ENCODE measurements around the gene GAB3.
A peak's percentile ranks its signal among the peaks of the same experiment; 100 is the strongest.

The GAB3 gene, protein sequence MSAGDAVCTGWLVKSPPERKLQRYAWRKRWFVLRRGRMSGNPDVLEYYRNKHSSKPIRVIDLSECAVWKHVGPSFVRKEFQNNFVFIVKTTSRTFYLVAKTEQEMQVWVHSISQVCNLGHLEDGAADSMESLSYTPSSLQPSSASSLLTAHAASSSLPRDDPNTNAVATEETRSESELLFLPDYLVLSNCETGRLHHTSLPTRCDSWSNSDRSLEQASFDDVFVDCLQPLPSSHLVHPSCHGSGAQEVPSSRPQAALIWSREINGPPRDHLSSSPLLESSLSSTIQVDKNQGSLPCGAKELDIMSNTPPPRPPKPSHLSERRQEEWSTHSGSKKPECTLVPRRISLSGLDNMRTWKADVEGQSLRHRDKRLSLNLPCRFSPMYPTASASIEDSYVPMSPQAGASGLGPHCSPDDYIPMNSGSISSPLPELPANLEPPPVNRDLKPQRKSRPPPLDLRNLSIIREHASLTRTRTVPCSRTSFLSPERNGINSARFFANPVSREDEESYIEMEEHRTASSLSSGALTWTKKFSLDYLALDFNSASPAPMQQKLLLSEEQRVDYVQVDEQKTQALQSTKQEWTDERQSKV

DNA sequence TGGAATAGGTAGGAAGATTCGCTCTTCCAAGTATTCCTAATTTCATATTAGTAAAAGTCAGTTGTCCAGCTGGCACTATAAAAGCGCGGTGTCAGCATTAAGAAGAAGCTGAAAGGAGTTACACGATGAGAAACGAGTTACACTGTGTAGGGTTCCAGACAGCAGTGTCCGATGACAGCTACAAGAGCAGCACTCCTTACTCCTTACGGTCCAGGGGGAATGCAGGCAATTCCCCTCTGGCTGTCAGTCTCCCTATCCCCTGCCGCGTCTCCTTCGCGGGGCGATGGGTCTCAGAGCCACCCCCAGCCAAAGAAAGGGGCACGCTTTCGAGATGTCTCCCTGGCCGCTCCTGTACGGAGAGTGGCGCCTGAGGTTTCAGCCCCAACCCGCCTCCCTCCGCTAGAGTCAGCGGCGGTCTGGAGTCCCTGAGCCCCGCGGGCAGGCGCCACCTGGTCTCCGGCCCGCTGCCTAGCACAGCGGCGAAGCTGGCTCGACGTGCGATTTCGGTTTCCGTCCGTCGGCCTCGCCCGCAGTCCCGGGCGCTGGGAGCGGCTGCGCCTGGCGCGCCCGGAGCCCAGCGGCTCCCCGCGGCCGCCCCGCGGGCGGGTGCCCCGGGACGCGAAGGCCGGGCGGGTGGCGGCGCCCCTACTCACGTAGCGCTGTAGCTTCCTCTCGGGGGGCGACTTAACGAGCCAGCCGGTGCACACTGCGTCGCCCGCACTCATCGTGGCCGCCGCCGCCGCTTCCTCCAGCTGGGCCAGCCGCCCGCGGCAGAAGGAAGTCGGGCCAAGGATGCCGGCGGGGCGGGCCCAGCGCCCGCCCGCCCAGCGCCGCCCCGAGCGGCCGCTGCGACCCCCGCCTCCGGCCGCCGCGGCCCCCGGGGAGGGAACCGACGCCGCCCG, at the start of gene GAB3:
Gene GAB3, minus strand, starts transcription at position 777 of the 902 bp plus-strand sequence. Its CDS starts 52 bp downstream, at position 725.
- no peaks in the 10 kb centered on the region for H3K36me3 ChIP-seq (ENCODE audit: control insufficient read depth, low read depth, low read length)
- peak within 1 kb of the TSS; percentile 26 for H3K4me3 ChIP-seq (ENCODE audit: low read length)
- no peak within 1 kb of the TSS for H3K27ac ChIP-seq (ENCODE audit: low read length)
- H3K27me3 ChIP-seq (ENCODE audit: control insufficient read depth, insufficient read depth, low read length), result peaks cover 47% of the 10 kb centered on the region
- H3K4me1 ChIP-seq (ENCODE audit: control insufficient read depth, low read depth, low read length), result no peaks in the 10 kb centered on the region
- peaks cover 8% of the 10 kb centered on the region for H3K9me3 ChIP-seq (ENCODE audit: control insufficient read depth, low read depth, low read length)
- no peak within 1 kb of the TSS for H3K9ac ChIP-seq (ENCODE audit: low read length)

DNA sequence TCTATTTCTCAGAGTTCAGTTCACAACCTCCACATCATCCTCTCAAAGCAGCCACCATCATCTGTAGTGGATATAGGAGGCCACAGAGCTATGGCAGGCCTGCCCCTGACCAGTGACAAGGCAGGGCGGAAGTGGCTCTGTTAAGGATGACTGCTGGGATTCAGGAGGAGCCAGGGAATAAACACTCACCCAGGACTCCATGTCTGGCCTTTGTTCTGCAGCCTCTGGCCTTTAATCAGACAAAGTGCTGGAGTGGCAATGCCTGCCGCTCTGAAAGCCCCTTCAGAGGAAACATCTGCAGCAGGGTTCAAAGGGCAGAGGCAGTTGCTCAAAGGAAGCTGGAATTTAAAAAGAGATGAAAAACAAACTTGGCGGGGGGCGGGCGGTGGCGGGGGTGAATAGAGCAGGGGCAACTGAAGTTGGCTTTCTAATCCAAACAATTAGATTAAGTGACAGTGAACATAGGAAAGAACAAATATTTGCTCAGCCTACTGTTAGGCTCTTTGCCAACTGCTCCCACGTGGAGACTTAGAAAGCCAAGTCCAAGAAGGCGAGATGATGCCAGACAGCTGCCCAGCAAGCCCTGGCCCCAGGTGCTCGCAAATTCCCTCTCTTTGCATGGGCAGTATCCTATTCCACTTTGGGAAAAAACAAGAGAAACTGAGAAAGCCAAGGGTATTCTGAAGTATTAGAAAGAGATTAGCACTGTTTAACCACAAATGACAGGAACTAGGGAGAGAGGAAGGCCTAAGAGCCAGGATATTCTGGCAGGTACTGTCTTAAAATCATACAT, 48.9 kb upstream of the GAB3 start:
- Histone ChIP-seq H3K4me3 (ENCODE audit: low read length) (no peak overlapping the region), H3K27ac (ENCODE audit: low read length) (no peak overlapping the region), H3K27me3 (ENCODE audit: control insufficient read depth, insufficient read depth, low read length) (peaks cover 65% of the 10 kb centered on the region), H3K36me3 (ENCODE audit: control insufficient read depth, low read depth, low read length) (no peaks in the 10 kb centered on the region), H3K9me3 (ENCODE audit: control insufficient read depth, low read depth, low read length) (peaks cover 13% of the 10 kb centered on the region), H3K9ac (ENCODE audit: low read length) (no peak overlapping the region), H3K4me1 (ENCODE audit: control insufficient read depth, low read depth, low read length) (peaks cover 4% of the 10 kb centered on the region)

DNA sequence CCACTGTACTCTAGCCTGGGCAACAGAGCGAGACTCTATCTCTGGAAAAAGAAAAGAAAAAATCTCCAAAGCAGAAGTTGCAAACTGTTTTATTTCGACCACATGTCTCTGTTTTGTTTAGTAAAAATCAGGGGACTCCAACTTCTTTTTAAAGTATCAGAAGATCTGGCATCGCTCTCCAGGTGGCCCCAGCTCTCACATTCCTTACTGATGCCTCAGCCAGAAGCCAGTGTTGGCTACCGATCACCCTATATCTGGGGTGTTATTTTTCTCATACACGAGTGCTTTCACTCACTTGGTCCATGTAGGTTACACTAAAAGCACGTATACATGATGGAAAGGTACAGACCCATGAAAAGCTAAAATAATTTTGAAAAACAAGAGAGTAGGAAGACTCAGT, 46.1 kb upstream of the GAB3 start:
- Histone ChIP-seq H3K4me3 (ENCODE audit: low read length) (no peak overlapping the region), H3K27ac (ENCODE audit: low read length) (no peak overlapping the region), H3K36me3 (ENCODE audit: control insufficient read depth, low read depth, low read length) (no peaks in the 10 kb centered on the region), H3K4me1 (ENCODE audit: control insufficient read depth, low read depth, low read length) (peaks cover 4% of the 10 kb centered on the region), H3K9ac (ENCODE audit: low read length) (no peak overlapping the region), H3K9me3 (ENCODE audit: control insufficient read depth, low read depth, low read length) (peaks cover 22% of the 10 kb centered on the region), H3K27me3 (ENCODE audit: control insufficient read depth, insufficient read depth, low read length) (peaks cover 38% of the 10 kb centered on the region)

DNA sequence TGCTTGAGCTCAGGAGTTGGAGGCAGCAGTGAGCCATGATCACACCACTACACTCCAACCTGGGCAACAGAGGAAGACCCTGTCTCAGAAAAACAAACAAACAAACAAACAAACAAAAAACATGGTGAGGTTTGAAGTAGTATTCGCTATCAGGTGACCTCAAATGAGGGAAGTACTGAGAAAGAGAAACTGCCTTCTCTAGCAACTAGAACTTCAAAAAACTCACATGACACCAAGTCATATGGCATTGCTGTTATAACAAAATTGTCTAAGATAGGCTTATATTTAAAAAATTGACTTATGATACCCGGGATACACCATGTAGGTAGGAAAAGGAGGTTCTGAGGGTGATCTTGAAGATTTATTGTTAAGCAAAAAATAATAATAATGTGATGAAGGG, 44.1 kb upstream of the GAB3 start:
- Histone ChIP-seq H3K9ac (ENCODE audit: low read length) (no peak overlapping the region), H3K4me1 (ENCODE audit: control insufficient read depth, low read depth, low read length) (peaks cover 4% of the 10 kb centered on the region), H3K9me3 (ENCODE audit: control insufficient read depth, low read depth, low read length) (peaks cover 33% of the 10 kb centered on the region), H3K27me3 (ENCODE audit: control insufficient read depth, insufficient read depth, low read length) (peaks cover 19% of the 10 kb centered on the region), H3K4me3 (ENCODE audit: low read length) (no peak overlapping the region), H3K36me3 (ENCODE audit: control insufficient read depth, low read depth, low read length) (no peaks in the 10 kb centered on the region), H3K27ac (ENCODE audit: low read length) (no peak overlapping the region)

DNA sequence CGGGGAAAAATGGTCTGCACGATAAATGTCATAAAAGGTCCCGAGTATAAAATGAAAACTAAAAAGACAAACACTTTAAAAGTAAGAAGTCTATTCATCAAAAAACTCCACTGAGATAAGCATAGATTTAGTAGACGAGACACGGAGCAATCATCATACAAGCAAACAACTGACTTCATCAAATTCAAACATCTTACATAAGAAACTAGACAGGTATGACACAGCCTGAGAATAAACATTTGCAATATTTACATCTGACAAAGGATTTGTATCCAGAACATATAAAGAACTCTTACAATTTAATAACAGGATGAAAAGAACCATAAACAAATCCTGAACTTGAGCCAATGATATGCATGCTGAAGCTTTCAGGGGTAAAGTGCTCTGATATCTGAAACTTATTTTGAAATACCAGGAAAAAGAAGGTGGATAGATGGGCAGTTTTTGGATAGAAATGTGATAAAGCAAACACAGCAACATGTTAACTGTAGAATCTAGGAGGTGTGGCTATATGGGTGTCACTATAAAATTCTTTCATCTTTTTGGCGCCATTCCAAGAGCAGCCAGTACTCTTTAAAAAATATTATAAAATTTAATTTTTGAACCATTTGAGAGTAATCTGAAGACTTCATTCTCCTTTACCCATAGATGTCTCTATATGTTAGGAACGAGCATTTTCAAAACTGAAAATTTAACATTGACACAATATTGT, 42.4 kb upstream of the GAB3 start:
- H3K4me1 ChIP-seq (ENCODE audit: control insufficient read depth, low read depth, low read length), result peaks cover 4% of the 10 kb centered on the region
- H3K9ac ChIP-seq (ENCODE audit: low read length), result no peak overlapping the region
- no peaks in the 10 kb centered on the region for H3K36me3 ChIP-seq (ENCODE audit: control insufficient read depth, low read depth, low read length)
- no peak overlapping the region for H3K27ac ChIP-seq (ENCODE audit: low read length)
- H3K9me3 ChIP-seq (ENCODE audit: control insufficient read depth, low read depth, low read length), result peaks cover 37% of the 10 kb centered on the region
- peaks cover 16% of the 10 kb centered on the region for H3K27me3 ChIP-seq (ENCODE audit: control insufficient read depth, insufficient read depth, low read length)
- H3K4me3 ChIP-seq (ENCODE audit: low read length), result no peak overlapping the region

DNA sequence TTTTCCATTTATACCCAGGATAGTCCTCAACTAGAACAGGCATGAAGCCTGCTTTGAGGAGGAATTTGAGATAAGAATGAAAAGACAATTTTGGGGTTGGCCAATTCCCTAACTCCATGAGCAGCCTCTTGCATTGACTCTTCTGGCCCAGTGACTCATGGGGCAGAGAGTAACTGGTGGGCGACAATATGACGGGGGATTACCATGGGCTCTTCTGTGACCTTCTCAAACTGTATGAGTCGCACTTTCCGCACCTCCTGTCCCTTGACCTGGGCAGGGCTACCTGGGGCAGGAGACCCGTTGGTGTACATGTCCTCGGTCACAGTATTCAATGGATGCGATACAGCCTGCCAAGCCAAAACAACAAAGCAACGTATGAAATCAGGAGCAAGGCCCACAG, 41.1 kb upstream of the GAB3 start:
- Histone ChIP-seq H3K27ac (ENCODE audit: low read length) (no peak overlapping the region), H3K27me3 (ENCODE audit: control insufficient read depth, insufficient read depth, low read length) (peaks cover 3% of the 10 kb centered on the region), H3K36me3 (ENCODE audit: control insufficient read depth, low read depth, low read length) (no peaks in the 10 kb centered on the region), H3K4me1 (ENCODE audit: control insufficient read depth, low read depth, low read length) (no peaks in the 10 kb centered on the region), H3K9ac (ENCODE audit: low read length) (no peak overlapping the region), H3K9me3 (ENCODE audit: control insufficient read depth, low read depth, low read length) (peaks cover 39% of the 10 kb centered on the region), H3K4me3 (ENCODE audit: low read length) (no peak overlapping the region)

DNA sequence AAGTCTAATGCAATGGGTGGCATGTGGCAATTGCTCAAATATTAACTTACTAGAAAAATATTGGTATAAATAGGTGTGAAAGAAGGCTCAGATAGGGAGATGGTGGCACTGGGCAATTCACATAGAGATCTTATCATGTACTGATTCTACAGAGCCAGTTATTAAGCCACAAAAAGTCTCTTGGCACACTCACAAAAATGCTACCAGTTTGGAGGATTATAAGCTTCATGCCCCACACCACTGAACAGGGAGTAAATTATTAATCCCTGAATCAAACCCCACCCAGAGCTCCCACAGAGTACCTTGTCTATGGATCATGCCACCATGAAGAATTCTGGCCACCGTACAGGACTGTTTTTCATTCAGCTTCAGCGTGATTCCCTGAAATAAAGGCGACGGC, 40.6 kb upstream of the GAB3 start:
- Histone ChIP-seq H3K4me3 (ENCODE audit: low read length) (no peak overlapping the region), H3K27me3 (ENCODE audit: control insufficient read depth, insufficient read depth, low read length) (no peaks in the 10 kb centered on the region)

DNA sequence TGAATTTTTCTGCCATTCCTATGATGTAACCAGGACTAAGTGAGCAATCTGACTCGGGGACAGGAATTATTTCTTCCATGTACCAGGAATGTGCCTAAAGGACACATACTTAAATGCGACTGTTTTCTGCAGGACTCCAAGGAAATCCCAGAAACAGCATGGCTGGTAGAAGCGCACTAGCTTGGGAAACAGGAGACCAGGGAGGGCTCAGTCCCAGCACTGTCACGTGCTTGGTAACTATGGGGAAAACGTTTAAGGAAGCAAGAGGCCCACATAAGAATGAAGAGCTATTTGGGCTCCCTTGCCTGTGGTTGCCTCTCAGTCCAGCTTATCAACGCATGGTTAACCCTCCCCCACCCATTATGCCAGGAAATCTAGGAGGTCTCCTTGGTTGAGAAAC, 34.8 kb upstream of the GAB3 start:
- no peaks in the 10 kb centered on the region for H3K36me3 ChIP-seq (ENCODE audit: control insufficient read depth, low read depth, low read length)
- no peak overlapping the region for H3K4me3 ChIP-seq (ENCODE audit: low read length)
- no peaks in the 10 kb centered on the region for H3K4me1 ChIP-seq (ENCODE audit: control insufficient read depth, low read depth, low read length)
- H3K27me3 ChIP-seq (ENCODE audit: control insufficient read depth, insufficient read depth, low read length), result no peaks in the 10 kb centered on the region
- H3K27ac ChIP-seq (ENCODE audit: low read length), result no peak overlapping the region
- H3K9ac ChIP-seq (ENCODE audit: low read length), result no peak overlapping the region
- H3K9me3 ChIP-seq (ENCODE audit: control insufficient read depth, low read depth, low read length), result peaks cover 14% of the 10 kb centered on the region

More for the DNA sequence above, 40.6 kb upstream of the GAB3 start:
- Histone ChIP-seq H3K9me3 (ENCODE audit: control insufficient read depth, low read depth, low read length) (peaks cover 35% of the 10 kb centered on the region), H3K9ac (ENCODE audit: low read length) (no peak overlapping the region), H3K4me1 (ENCODE audit: control insufficient read depth, low read depth, low read length) (no peaks in the 10 kb centered on the region), H3K27ac (ENCODE audit: low read length) (no peak overlapping the region), H3K36me3 (ENCODE audit: control insufficient read depth, low read depth, low read length) (no peaks in the 10 kb centered on the region)

DNA sequence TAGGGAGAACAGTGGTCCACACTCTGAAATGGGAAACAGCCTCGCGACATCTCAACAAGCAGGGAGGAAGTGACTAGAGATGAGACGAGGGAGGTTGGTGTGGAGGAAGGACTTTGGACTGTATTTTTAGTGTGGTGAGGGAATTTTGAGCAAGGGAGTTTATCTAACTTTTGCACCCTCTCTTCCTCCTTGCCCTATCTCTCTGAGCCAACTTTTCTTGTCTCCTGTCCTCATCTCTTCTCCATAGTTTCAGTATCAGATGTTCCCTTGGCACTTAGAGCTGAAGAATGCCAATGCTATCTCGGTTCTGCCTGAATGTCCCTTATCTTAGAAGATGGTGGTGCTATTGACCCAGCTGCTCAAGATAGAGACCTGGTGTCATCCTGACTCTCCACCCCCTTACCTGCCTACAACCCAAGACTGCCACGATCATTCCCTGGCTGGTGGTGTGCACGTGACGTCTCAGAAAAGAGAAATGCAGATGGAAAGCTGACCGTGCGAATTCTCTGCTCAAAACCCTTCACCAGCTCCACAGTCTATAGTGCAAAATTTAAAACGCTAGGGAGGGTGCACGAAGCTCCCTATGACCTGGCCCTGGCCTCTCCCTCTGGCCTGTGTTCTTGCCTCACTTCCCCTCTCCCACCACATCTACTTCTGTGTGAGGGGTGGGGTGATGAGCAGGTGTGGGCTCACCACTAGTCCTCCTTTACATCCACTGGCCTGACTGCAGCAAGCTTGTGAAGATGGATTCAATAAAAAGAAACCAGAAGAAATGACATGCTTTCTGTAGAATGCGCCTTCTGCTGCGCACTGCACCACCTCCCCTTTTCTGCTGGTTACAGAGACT, 33.5 kb upstream of the GAB3 start:
- no peaks in the 10 kb centered on the region for H3K4me1 ChIP-seq (ENCODE audit: control insufficient read depth, low read depth, low read length)
- H3K4me3 ChIP-seq (ENCODE audit: low read length), result no peak overlapping the region
- H3K27ac ChIP-seq (ENCODE audit: low read length), result no peak overlapping the region
- H3K9me3 ChIP-seq (ENCODE audit: control insufficient read depth, low read depth, low read length), result peaks cover 12% of the 10 kb centered on the region
- H3K27me3 ChIP-seq (ENCODE audit: control insufficient read depth, insufficient read depth, low read length), result no peaks in the 10 kb centered on the region
- H3K9ac ChIP-seq (ENCODE audit: low read length), result no peak overlapping the region
- no peaks in the 10 kb centered on the region for H3K36me3 ChIP-seq (ENCODE audit: control insufficient read depth, low read depth, low read length)

DNA sequence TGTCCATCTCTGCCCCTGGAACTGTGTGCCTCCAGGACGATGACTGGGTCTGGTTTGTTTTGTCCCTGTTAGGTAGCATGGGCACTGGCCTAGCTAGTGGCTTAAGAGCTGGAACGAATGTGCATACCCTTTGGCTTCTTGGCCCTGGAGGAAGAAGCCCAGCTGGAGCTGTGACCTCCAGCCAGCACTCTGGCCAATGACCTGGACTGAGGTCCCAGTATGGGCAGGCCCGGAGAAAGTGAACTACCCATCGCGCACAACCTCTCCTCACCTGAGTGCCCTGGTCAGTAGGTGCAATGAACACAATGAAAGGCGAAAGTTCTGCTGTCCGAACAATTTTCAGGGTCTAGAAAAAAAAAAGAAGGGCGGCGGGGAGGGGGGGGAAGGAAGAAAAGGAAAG, 30.1 kb upstream of the GAB3 start:
- peaks cover 8% of the 10 kb centered on the region for H3K9me3 ChIP-seq (ENCODE audit: control insufficient read depth, low read depth, low read length)
- no peak overlapping the region for H3K27ac ChIP-seq (ENCODE audit: low read length)
- H3K9ac ChIP-seq (ENCODE audit: low read length), result no peak overlapping the region
- H3K4me1 ChIP-seq (ENCODE audit: control insufficient read depth, low read depth, low read length), result no peaks in the 10 kb centered on the region
- no peaks in the 10 kb centered on the region for H3K27me3 ChIP-seq (ENCODE audit: control insufficient read depth, insufficient read depth, low read length)
- H3K4me3 ChIP-seq (ENCODE audit: low read length), result no peak overlapping the region
- peaks cover 25% of the 10 kb centered on the region for H3K36me3 ChIP-seq (ENCODE audit: control insufficient read depth, low read depth, low read length)
